HepG2 (cell line): ENCODE data around the gene FIZ1. TPM values are rescaled to one million over a fixed set of nuclear protein-coding genes. Genes with fewer than 3 reads are reported as not detected.
A peak's percentile ranks its signal among the peaks of the same experiment; 100 is the strongest.

Experiments used
- ATM ChIP-seq: fragments of 450-650 bp; IDR thresholded peaks from 2 replicates; pipeline ENCODE4 v1.7.1; 2017; ENCODE audit warnings: mild to moderate bottlenecking, borderline replicate concordance
- CREBL2 ChIP-seq: sonication (generic); formaldehyde crosslinking; IDR thresholded peaks from 2 replicates; pipeline ENCODE4 v1.8.1; 2023; ENCODE audit warnings: missing genetic modification reagents, mild to moderate bottlenecking, borderline replicate concordance
- E2F2 ChIP-seq: sonication (generic); formaldehyde crosslinking; IDR thresholded peaks from 2 replicates; pipeline ENCODE4 v1.4.0; 2020; ENCODE audit warnings: missing genetic modification reagents, borderline replicate concordance
- GATAD1 ChIP-seq: IDR thresholded peaks from 2 replicates; pipeline ENCODE4 v1.6.1; 2016; ENCODE audit warnings: missing genetic modification reagents, missing compliant biosample characterization
- NFE2L2 ChIP-seq: fragments of 150-350 bp; IDR thresholded peaks from 2 replicates; pipeline ENCODE4 v1.6.1; 2014; ENCODE audit warnings: low read length
- THAP7 ChIP-seq: sonication (generic); formaldehyde crosslinking; IDR thresholded peaks from 2 replicates; pipeline ENCODE4 v1.8.1; 2023; ENCODE audit warnings: mild to moderate bottlenecking, missing genetic modification reagents
- ZBTB3 ChIP-seq: sonication (generic); formaldehyde crosslinking; IDR thresholded peaks from 2 replicates; pipeline ENCODE4 v1.4.0; 2020; ENCODE audit warnings: low read depth, mild to moderate bottlenecking, moderate library complexity, missing genetic modification reagents, borderline replicate concordance
- ZFX ChIP-seq: sonication (generic); formaldehyde crosslinking; IDR thresholded peaks from 2 replicates; pipeline ENCODE4 v1.4.0; 2020; ENCODE audit warnings: mild to moderate bottlenecking, low read depth, missing genetic modification reagents, moderate library complexity
- ZMAT5 ChIP-seq: sonication (generic); formaldehyde crosslinking; IDR thresholded peaks from 2 replicates; pipeline ENCODE4 v1.5.0; 2020; ENCODE audit warnings: mild to moderate bottlenecking, low read depth, missing genetic modification reagents, borderline replicate concordance
- ZMYM2 ChIP-seq: sonication (generic); formaldehyde crosslinking; IDR thresholded peaks from 2 replicates; pipeline ENCODE4 v1.8.0; 2022; ENCODE audit warnings: mild to moderate bottlenecking, missing genetic modification reagents
- ZNF20 ChIP-seq: sonication (generic); formaldehyde crosslinking; IDR thresholded peaks from 2 replicates; pipeline ENCODE4 v1.4.0; 2020; ENCODE audit warnings: mild to moderate bottlenecking, moderate library complexity, missing genetic modification reagents
- ZNF235 ChIP-seq: sonication (generic); formaldehyde crosslinking; IDR thresholded peaks from 2 replicates; pipeline ENCODE4 v1.8.1; 2023; ENCODE audit warnings: mild to moderate bottlenecking, missing genetic modification reagents, borderline replicate concordance
- ZNF766 ChIP-seq: sonication (generic); formaldehyde crosslinking; IDR thresholded peaks from 2 replicates; pipeline ENCODE4 v1.5.0; 2020; ENCODE audit warnings: missing genetic modification reagents, borderline replicate concordance
- polyA plus RNA-seq, 8 experiments: library from polyadenylated mRNA; depleted of rRNA in 3 of 8; stranded (reverse) in 7 of 8; unstranded in 1 of 8; fragments of >200 nt; fragmentation: Illumina TruSeq in 4 of 8; extraction: Trizol in 4 of 8; gene quantifications; 2 replicates each; pipeline versions ENCODE4 v1.2.1 to v1.2.3, GENCODE V29; 2011 to 2016; ENCODE audit warnings: low read depth in 4 of 8, missing spikeins in 1 of 8, mixed read lengths in 1 of 8; ENCODE audit not compliant: insufficient read depth in 1 of 8
- total RNA-seq, 5 experiments: library from RNA; depleted of rRNA; stranded (reverse); fragments of >200 nt; fragmentation: Illumina TruSeq; extraction: Trizol; gene quantifications; 2 replicates each; pipeline ENCODE4 v1.2.3, GENCODE V29; 2016; ENCODE audit warnings: low read depth in 1 of 5
- TF ChIP-seq, protein P1 (sequence below): sonication (generic); formaldehyde crosslinking; IDR thresholded peaks from 2 replicates; pipeline ENCODE4 v1.5.1; 2020; ENCODE audit warnings: missing genetic modification reagents, mild to moderate bottlenecking, borderline replicate concordance
- TF ChIP-seq, protein P2 (sequence below): sonication (generic); formaldehyde crosslinking; IDR thresholded peaks from 2 replicates; pipeline ENCODE4 v1.4.0; 2020; ENCODE audit warnings: missing genetic modification reagents, borderline replicate concordance

Gene FIZ1
- total and polyA plus RNA-seq, 2 of the 13 experiments (the other 11 are each of a cell fraction or from before 2014, with no cell fraction given) = 3.6 to 5.9 TPM

DNA sequence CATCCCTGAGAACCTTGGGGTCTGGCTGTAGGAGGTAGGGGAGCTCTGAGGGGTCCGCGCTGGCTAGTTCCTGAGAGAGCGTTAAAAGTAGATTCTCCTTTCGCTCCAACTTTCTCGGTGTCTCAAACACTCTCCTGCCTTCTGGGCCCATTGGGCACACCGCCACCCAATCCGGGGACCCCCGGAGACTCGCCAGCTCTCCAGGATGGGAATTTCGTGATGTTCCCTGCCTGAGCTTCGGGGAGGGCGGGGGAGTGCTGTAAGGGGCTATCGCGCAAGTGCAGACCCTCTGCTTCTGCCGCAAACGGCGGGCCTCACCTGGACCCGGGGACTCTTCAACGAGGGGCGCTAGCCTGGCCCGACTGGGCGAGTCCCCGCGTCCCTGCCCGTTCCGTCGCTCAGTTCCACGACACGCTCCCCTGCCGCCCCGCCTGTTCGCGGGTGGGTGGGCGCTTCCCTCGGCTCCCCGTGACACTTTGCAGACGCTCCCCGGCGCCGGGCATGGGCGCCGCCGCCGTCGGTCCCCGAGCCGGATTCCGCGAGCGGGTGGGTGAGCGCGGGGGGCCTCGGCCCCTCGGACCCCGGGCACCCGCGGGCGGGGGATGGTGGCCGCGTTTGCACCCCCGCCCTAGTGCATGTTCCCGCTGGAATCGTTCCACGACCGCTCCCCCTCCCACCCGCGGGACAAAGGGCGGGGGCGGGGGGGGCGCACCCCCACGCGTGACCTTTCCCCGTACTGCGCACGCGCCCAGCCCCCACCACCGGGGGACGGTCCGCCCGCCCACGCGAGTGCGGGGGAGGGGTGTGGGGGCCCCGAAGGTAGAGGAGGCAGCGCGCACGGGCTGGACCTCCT lies 48.6 kb upstream of the FIZ1 start, which contains the start of gene CCDC106 (continued):
- TF ChIP-seq THAP7 (CRISPR knock-in tag) (0 out of 2 replicates have a peak, but pooled peaks have one; percentile 40), ZBTB3 (no peak), ATM (no peak), ZFX (CRISPR knock-in tag) (peak; percentile 64; the same call in 1 of the 2 replicates), NFE2L2 (no peak), ZMAT5 (no peak), ZNF20 (CRISPR knock-in tag) (0 out of 2 replicates have a peak, but pooled peaks have one; percentile 71), CREBL2 (CRISPR knock-in tag) (no peak), ZMYM2 (CRISPR knock-in tag) (no peak), ZNF235 (CRISPR knock-in tag) (peak; percentile 82; the same call in 1 of the 2 replicates), ZNF766 (no peak), GATAD1 (CRISPR knock-in tag) (peak; percentile 56; the same call in 1 of the 2 replicates), E2F2 (CRISPR knock-in tag) (no peak)
- TF ChIP-seq, protein P1, sequence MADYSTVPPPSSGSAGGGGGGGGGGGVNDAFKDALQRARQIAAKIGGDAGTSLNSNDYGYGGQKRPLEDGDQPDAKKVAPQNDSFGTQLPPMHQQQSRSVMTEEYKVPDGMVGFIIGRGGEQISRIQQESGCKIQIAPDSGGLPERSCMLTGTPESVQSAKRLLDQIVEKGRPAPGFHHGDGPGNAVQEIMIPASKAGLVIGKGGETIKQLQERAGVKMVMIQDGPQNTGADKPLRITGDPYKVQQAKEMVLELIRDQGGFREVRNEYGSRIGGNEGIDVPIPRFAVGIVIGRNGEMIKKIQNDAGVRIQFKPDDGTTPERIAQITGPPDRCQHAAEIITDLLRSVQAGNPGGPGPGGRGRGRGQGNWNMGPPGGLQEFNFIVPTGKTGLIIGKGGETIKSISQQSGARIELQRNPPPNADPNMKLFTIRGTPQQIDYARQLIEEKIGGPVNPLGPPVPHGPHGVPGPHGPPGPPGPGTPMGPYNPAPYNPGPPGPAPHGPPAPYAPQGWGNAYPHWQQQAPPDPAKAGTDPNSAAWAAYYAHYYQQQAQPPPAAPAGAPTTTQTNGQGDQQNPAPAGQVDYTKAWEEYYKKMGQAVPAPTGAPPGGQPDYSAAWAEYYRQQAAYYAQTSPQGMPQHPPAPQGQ (CRISPR knock-in tag) = no peak
- TF ChIP-seq, protein P2, sequence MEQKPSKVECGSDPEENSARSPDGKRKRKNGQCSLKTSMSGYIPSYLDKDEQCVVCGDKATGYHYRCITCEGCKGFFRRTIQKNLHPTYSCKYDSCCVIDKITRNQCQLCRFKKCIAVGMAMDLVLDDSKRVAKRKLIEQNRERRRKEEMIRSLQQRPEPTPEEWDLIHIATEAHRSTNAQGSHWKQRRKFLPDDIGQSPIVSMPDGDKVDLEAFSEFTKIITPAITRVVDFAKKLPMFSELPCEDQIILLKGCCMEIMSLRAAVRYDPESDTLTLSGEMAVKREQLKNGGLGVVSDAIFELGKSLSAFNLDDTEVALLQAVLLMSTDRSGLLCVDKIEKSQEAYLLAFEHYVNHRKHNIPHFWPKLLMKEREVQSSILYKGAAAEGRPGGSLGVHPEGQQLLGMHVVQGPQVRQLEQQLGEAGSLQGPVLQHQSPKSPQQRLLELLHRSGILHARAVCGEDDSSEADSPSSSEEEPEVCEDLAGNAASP = peak; percentile 59; the same call in 1 of the 2 replicates
